K562 (cell line): ENCODE data around the gene KLHL13.

Experiments used
- BMI1 ChIP-seq: fragments of 150-350 bp; IDR thresholded peaks from 2 replicates; pipeline ENCODE4 v1.6.1; 2014; ENCODE audit warnings: low read length
- FOS ChIP-seq: IDR thresholded peaks from 3 replicates; pipeline ENCODE4 v1.6.1; 2011; ENCODE audit not compliant: insufficient read length; ENCODE audit errors: extremely low read depth
- JUND ChIP-seq, 2 experiments: IDR thresholded peaks; 2 replicates in 1 of 2; 3 replicates in 1 of 2; pipeline ENCODE4 v1.6.1; 2011; ENCODE audit warnings: borderline replicate concordance in 2 of 2, low read depth in 2 of 2, low read length in 2 of 2, improper control_type of control experiment in 1 of 2, missing biosample characterization in 1 of 2, missing genetic modification characterization in 1 of 2, missing genetic modification reagents in 1 of 2
- NRF1 ChIP-seq, 2 experiments: fragments of 450-650 bp; IDR thresholded peaks in 1 of 2; conservative IDR thresholded peaks in 1 of 2; 2 replicates each; pipeline ENCODE4 v1.6.1; 2014; ENCODE audit warnings: mild to moderate bottlenecking in 2 of 2
- PHB2 ChIP-seq: fragments of 450-650 bp; IDR thresholded peaks from 2 replicates; pipeline ENCODE4 v1.6.1; 2017; ENCODE audit warnings: low read depth
- TARDBP ChIP-seq: fragments of 450-650 bp; IDR thresholded peaks from 2 replicates; pipeline ENCODE4 v1.6.1; 2016
- ZNF124 ChIP-seq: sonication (generic); formaldehyde crosslinking; IDR thresholded peaks from 2 replicates; pipeline ENCODE4 v1.8.1; 2022; ENCODE audit warnings: missing genetic modification reagents
- TF ChIP-seq, protein P1 (sequence below), 3 experiments: IDR thresholded peaks in 2 of 3; conservative IDR thresholded peaks in 1 of 3; 2 replicates each; pipeline ENCODE4 v1.5.1; 2011 to 2012; ENCODE audit warnings: low read length in 3 of 3, mild to moderate bottlenecking in 3 of 3, control low read depth in 2 of 3, improper control_type of control experiment in 1 of 3, inconsistent platforms in 1 of 3, low read depth in 1 of 3, mixed read lengths in 1 of 3, moderate library complexity in 1 of 3; ENCODE audit not compliant: insufficient read depth in 2 of 3

DNA sequence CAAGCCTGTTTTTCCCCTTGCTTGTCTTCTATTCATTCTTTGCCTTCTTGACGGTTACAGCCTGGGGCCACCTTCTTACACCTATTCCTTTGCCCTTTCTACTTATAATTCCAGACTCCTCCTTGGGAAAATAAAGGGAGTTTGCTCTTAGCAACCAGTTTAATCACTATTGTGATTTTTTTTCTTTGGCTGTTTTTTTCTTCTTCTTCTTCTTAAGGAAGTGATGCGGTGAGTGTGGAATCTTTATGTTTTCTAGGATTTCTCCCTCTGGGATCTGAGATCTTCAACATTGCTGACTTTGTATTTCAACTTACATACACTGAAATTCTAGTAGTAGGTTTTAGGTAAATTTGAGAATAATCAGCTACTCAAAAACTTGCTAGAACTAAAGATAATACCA is 1.1 kb upstream of the KLHL13 start:
- no peak for TF ChIP-seq TARDBP
- TF ChIP-seq, protein P1, sequence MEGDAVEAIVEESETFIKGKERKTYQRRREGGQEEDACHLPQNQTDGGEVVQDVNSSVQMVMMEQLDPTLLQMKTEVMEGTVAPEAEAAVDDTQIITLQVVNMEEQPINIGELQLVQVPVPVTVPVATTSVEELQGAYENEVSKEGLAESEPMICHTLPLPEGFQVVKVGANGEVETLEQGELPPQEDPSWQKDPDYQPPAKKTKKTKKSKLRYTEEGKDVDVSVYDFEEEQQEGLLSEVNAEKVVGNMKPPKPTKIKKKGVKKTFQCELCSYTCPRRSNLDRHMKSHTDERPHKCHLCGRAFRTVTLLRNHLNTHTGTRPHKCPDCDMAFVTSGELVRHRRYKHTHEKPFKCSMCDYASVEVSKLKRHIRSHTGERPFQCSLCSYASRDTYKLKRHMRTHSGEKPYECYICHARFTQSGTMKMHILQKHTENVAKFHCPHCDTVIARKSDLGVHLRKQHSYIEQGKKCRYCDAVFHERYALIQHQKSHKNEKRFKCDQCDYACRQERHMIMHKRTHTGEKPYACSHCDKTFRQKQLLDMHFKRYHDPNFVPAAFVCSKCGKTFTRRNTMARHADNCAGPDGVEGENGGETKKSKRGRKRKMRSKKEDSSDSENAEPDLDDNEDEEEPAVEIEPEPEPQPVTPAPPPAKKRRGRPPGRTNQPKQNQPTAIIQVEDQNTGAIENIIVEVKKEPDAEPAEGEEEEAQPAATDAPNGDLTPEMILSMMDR (IDR thresholded peaks at IDR 0.05 in 2 of 3, conservative IDR thresholded peaks at IDR 0.05 in 1 of 3; ENCODE audit: insufficient read depth in 2 of 3, low read depth in 1 of 3, low read length in 3 of 3): no peak
- no peak for TF ChIP-seq PHB2
- TF ChIP-seq NRF1 (conservative IDR thresholded peaks at IDR 0.05 in 1 of 2, IDR thresholded peaks at IDR 0.05 in 1 of 2): no peak
- TF ChIP-seq FOS: no peak
- TF ChIP-seq JUND (IDR thresholded peaks at IDR 0.05; ENCODE audit: borderline replicate concordance, low read depth, low read length): no peak
- no peak for TF ChIP-seq JUND (tag; IDR thresholded peaks at IDR 0.05; ENCODE audit: borderline replicate concordance, low read depth, low read length)
- no peak for TF ChIP-seq BMI1
- no peak for TF ChIP-seq ZNF124 (CRISPR knock-in tag)
